NB4 (cell line): ENCODE measurements around the gene CD74.

Source experiments
- DNase-seq: peaks from one replicate; pipeline ENCODE4 v3.0.0; 2010; ENCODE audit warnings: low read depth
- H3K4me3 ChIP-seq: one replicate; pipeline ENCODE4 v1.5.1; 2011; ENCODE audit warnings: mild to moderate bottlenecking, low read depth, low read length, moderate library complexity
- CTCF ChIP-seq: IDR thresholded peaks from one replicate; pipeline ENCODE4 v1.5.1; 2012; ENCODE audit warnings: low read depth, low read length
- MAX ChIP-seq: IDR thresholded peaks from 2 replicates; pipeline ENCODE4 v1.6.1; 2011; ENCODE audit warnings: low read depth, low read length
- MYC ChIP-seq: IDR thresholded peaks from 2 replicates; pipeline ENCODE4 v1.6.1; 2011; ENCODE audit warnings: low read depth, low read length
- POLR2A ChIP-seq: IDR thresholded peaks from 2 replicates; pipeline ENCODE4 v1.6.1; 2011; ENCODE audit warnings: mild to moderate bottlenecking; ENCODE audit not compliant: insufficient read length; ENCODE audit errors: extremely low read depth

CD74 gene

GRCh38 chr5:150395688-150395975, 17.1 kb downstream of the CD74 start:
- H3K4me3 ChIP-seq = no peak overlapping the region
- no peak for DNase-seq
- TF ChIP-seq MYC = no peak

GRCh38 chr5:150394912-150395687, 17.6 kb downstream of the CD74 start:
- no peak overlapping the region for H3K4me3 ChIP-seq

GRCh38 chr5:150394131-150394530, 18.6 kb downstream of the CD74 start:
- no peak for DNase-seq

More at GRCh38 chr5:150394912-150395687, 17.6 kb downstream of the CD74 start:
- TF ChIP-seq CTCF (no peak), POLR2A (no peak), MYC (no peak), MAX (no peak)
- no peak for DNase-seq

GRCh38 chr5:150393096-150393645, 19.5 kb downstream of the CD74 start:
- no peak for DNase-seq
- no peak for TF ChIP-seq MYC
- no peak for TF ChIP-seq CTCF
- TF ChIP-seq POLR2A = no peak
- TF ChIP-seq MAX = no peak

More at GRCh38 chr5:150394131-150394530, 18.6 kb downstream of the CD74 start:
- TF ChIP-seq CTCF (no peak), MYC (no peak), MAX (no peak), POLR2A (no peak)
- H3K4me3 ChIP-seq = no peak overlapping the region

GRCh38 chr5:150392680-150393079, 20.0 kb downstream of the CD74 start:
- no peak overlapping the region for H3K4me3 ChIP-seq
- no peak for DNase-seq
- TF ChIP-seq MYC (no peak), POLR2A (no peak), MAX (no peak), CTCF (no peak)

More at GRCh38 chr5:150393096-150393645, 19.5 kb downstream of the CD74 start:
- no peak overlapping the region for H3K4me3 ChIP-seq

- TF ChIP-seq CTCF = no peak
- TF ChIP-seq MAX = no peak
- TF ChIP-seq MYC = no peak
- TF ChIP-seq POLR2A = no peak
- no peak overlapping the region for H3K4me3 ChIP-seq
- no peak for DNase-seq
These were observed 20.7 kb downstream of the CD74 start for GRCh38 chr5:150391986-150392385.
